GM12873 (cell line): ENCODE data around the gene RB1.

Experiments used
- CTCF ChIP-seq: IDR thresholded peaks from 2 replicates; pipeline ENCODE4 v1.5.1; 2012; ENCODE audit warnings: low read depth, mild to moderate bottlenecking, moderate library complexity, low read length, control low read depth; ENCODE audit not compliant: insufficient read depth; ENCODE audit errors: missing control alignments

Gene RB1

DNA sequence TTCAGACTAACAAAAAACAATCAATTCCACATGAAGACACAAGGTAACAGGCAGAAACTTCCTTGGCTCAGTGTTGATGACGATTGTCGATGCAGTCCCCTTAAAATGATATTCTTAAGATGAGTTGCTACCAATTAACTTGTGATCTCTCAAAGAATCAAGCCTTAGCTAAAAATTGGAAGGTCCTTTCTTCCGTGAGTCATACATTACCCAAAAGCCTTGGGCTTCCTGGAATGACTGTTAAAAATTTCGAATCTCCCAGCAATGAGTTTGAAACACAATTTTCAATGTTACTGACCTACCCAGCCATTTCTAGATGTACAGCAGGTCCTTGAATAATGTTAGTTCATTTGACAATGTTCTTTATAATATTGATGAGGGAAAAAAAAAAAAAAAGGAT, 28.0 kb upstream of the RB1 start:
- no peak for TF ChIP-seq CTCF

DNA sequence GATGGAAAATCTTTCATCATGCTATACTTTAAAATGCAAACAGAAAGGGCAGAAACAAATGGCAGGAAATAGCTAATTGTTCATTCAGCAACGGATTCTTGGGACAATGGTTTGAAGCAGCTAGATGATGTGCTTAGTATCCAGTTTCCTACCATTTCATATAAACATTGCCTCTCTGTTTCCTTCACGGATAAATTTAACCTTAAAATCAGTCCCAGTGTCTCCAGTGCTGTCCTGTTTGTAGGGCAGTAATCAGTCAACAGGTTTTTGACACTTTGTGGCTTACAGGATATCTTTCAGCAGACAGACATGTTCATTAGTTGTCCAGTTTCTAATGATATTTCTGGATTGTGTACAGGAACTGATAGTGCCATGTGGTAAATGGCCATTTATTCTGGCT, 24.7 kb upstream of the RB1 start:
- TF ChIP-seq CTCF: no peak

DNA sequence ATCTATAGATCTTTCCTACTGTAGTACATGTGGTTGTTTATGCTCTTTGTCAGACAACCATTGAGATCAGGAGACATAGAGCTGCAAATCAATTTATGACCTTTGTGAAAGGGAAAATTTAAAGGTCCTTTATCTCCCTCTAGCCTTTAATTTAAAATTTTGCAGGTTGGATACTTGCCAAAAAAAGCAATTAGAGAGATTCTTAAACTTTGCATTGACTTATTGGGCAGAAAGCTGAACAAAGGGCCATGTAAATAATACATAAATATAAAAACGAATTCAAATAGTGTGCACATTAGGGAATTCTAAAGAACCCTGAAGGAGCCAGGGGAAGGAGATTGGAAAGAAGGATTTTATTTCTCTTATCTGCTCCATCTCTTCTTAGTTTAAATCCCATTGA, 22.0 kb upstream of the RB1 start:
- no peak for TF ChIP-seq CTCF

- TF ChIP-seq CTCF: no peak
Measured at GRCh38 chr13:48291730-48292129, 11.8 kb upstream of the RB1 start.

DNA sequence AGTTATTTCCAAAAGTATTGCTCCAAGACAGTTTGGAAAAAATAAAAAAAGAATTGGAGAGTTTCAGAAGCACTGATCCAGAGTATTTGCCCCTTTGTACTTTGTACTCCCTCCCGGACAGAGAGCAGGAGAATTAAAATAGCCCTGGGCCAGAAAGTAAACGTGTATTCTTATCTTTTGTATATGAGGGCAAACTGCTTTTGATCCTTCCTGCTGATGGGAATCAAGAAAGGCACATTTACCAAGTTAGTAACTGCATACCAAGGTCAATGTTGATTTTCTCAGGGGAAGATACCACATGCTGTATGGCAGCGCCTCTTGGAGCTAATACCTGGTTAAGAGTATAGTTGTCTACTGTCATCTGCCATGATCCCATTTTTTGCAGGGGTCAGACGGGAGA, 10.9 kb upstream of the RB1 start:
- TF ChIP-seq CTCF: no peak

DNA sequence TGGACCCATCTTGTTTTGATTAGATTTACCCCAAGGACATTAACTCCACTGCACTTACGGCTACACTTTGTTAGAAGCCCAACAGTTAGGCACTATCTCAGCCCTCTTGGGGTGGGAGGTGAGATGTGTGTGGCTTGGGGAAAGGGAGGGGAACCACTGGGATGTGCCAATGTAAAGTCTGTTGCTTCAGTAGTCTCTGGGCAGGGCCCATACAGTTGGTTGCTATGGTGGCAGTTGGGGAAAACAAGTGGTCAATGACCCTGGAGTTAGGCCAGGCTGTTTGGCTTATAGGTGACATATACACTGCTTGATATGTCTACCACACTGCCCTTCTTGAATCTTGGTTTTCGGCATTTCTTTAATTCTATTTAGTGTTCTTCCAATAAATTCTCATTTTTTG, 8.9 kb upstream of the RB1 start:
- no peak for TF ChIP-seq CTCF

DNA sequence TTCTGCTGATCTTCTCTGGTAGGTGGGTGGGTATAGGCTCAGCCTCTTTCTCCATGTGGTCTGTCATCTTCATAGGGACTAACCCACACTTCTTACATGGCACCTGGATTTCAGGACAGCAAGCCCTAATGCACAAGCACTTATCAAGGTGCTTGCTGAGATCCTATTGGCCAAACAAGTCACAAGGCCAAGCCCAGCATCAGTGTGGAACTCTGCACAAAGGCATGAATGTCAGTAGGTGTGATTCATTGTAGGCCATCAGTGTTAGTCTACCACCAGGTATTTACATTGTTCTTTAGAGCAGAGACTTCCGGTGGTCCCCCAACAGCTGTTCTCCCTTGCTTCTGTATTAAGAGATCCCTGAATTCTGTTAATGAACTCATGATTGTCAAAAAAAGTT, 8.3 kb upstream of the RB1 start:
- TF ChIP-seq CTCF: no peak

DNA sequence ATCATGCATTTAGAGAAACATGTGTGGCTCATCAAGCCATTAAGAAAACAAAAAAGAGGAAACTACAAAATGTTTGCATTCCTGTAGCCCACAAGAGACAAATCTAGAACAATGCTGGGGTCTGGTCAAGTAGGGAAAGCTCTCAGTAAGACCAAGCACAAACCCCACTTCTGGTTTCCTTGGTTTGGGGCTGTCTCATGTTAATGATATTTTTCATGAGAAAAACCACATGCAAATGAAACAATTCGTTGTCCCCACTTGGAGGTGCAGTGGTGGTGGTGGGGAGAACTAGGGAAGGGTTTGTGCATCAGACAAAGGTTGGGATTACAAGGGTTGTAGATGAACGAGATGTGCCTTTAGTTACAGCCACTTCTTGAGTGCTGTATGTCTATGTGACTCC, 7.0 kb upstream of the RB1 start:
- TF ChIP-seq CTCF: no peak
